ENCODE results near the gene TADA2A.

GRCh38 chr17:37479025-37479424 lies 72.3 kb downstream of the TADA2A start:
- no peak for TF ChIP-seq CTCF (conservative IDR thresholded peaks at IDR 0.05; ENCODE audit: low read length)
- no peak for TF ChIP-seq EZH2phosphoT487 (IDR thresholded peaks at IDR 0.05; ENCODE audit: borderline replicate concordance, low read depth, low read length)
